Activated CD4-positive, alpha-beta T cell treated with anti-CD3 and anti-CD28 coated beads for 48 hours (primary cell): Measurements from ENCODE around the gene BFSP1.
A peak's percentile ranks its signal among the peaks of the same experiment; 100 is the strongest.

ENCODE experiments used
- DNase-seq: peaks from one replicate; pipeline ENCODE4 v3.0.0-alpha.2; 2020

Gene BFSP1

GRCh38 chr20:17530716-17531664, at the start of gene BFSP1:
BFSP1 (minus strand) TSS chr20:17531379; CDS start chr20:17531329, 50 bp downstream.
- DNase-seq: peak; percentile 64

GRCh38 chr20:17580895-17581294, 49.7 kb upstream of the BFSP1 start:
- no peak for DNase-seq

- DNase-seq: no peak
Observed at GRCh38 chr20:17579369-17580039, 48.3 kb upstream of the BFSP1 start.

- no peak for DNase-seq
Observed at GRCh38 chr20:17576215-17576614, 45.0 kb upstream of the BFSP1 start.

GRCh38 chr20:17573463-17573862, 42.3 kb upstream of the BFSP1 start:
- DNase-seq: no peak

DNA sequence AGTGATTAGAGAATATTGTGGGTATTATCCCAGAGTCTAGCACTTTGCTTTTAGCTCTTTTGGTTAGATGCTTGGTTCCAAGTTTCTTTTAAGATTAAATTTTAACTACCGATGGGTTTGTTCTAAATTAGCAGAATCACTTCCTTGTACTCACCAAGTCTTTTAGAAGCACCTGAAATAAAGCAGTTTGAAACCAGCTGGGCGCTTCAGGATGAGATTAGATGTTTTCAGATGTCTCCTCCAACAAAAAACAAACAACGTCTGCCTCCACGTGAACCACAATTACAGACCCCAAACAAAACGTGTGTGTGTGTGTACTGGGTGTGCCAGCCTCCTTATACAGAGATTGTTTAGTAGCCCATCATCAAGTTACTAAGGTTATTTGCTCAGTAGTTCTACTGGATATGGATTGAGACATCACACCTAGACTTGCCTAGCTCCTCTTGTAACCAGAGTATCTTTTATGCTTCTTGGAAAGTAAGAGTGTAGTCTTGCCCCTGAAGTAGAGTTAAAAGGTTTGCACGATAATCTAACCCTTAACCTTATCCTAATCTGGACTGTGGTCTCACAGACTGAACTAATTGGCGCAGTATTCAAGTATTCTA, 41.0 kb upstream of the BFSP1 start:
- DNase-seq: no peak

GRCh38 chr20:17571153-17571527, 40.0 kb upstream of the BFSP1 start:
- peak; percentile 29 for DNase-seq

GRCh38 chr20:17570347-17571152, 39.4 kb upstream of the BFSP1 start:
- no peak for DNase-seq

DNA sequence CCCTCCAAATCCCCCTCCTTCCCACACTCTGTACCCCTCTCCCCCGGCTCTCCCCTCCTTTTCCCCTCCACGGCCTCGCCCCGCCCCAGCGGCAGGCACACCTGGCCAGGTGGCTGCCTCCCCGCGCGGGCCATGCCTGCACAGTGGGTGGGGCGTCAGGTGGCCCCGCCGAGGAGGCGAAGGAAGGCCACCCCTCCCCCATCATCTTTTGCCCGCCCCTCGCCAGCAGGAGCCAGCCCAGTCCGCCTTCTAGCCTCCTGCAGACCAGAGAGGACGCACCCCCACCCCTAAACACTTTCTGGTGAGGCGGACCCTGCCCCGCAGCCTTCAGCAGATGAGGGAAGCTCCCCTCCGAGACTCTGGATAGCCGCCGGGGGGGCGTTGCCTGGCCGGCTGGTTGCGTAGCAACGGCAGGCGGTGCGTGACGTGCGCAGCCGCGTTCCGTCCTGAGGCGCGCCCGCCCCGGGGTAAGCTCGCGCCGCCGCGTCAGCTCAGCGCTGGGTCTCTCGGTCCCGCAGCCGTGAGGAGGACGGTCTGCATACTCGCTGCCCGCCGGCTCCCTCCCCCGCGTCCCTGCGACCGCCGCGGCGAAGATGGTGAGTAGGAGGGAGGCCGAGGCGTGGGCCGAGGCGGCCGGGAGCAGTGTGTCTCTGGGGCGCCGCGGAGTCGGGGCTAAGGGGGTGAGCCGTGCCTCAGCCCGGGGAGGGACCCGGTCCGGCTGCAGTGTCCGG, 38.6 kb upstream of the BFSP1 start, which contains the start of gene DSTN:
Gene DSTN, plus strand, starts transcription at position 460 of the 731 bp plus-strand sequence. Its CDS starts 134 bp downstream, at position 594.
- peak; percentile 90 for DNase-seq

GRCh38 chr20:17568972-17569521, 37.9 kb upstream of the BFSP1 start:
- DNase-seq: peak; percentile 22

DNA sequence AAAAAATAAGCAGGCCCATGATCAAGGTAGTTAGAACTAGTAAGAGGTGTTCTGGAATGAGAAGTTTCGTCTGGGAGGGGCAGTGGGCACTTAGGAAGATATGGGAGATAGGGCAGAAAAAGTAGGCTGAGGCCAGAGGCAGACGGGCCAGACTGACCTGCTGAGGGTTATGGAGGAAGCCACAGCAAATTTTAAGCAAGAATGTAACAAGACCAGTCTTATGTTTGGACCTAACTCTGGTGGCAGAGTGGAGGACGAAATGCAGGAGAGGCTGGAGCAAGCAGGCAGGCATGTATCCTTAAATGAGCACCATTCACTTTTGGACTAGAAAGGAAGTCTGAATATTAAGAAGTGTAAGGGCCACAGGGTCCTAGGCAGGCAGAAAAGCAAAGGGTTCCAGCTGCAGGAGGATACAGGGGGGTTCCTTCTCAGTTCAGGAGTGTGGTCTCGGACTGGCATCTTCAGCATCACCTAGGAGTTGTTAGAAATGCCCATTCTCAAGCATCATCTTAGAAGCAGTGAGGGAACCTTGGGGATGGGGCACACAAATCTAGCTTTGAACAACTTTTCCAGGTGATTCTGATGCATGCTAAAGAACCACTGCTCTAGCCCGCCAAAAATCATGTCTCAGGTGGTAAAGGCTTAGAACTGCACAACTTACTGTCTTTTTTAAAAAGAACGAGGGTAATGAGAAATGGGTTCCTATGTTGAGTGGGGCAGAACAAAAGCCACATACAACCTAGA, 37.0 kb upstream of the BFSP1 start:
- DNase-seq: no peak

- no peak for DNase-seq
Observed at GRCh38 chr20:17566345-17566744, 35.2 kb upstream of the BFSP1 start.

DNA sequence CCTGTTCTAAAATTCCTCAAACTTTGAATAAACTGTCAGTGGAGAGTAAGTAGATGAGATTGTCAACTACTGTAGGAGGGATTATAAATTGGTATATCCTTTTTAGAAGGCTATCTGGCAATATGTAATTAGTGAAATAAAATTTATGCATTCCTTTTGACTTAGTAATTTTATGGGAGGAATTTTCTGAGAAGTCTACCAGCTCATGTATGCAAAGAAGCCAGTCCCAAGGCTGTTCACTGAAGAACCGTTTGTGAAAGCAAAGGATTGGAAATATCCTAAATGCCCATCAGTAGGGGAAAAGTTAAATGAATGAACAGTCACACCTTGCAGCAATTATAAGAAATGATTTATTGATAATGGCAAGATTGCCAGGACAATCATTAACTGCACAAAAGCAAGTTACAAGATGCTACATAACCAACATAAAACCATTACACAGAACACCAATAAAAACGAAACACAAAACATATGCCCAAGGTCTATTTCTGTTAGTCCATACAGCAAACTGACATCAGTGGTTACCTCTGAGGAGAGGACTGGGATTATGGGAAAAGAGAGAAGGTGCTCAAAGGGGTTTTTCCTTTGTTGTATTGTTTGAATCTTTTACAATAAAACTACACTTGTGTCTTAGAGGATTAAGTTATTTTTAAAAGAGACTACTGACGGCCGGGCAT, 34.1 kb upstream of the BFSP1 start:
- no peak for DNase-seq

DNA sequence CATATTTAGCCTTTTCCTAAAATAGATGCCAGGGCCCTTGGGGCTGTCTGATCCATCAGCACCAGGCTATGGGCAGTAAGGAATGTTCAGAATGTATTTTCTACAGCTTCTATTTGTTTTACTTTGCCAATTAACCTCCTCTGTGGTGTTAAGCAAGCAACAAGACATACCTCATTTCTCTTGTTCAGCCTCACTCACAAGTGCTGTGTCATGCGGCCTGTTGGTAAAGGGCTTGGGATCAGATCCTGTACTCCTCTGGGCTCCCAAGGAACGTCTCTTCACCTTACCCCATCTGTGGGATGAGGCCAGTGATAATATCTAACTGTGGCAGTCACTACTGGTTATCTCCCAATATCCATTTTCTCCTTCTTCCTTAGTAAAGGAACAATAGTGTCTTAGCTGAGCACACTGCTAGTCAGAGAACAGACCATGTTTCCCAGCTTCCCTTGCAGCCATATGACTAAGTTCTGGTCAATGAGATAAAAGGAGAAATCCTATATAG, 31.7 kb upstream of the BFSP1 start:
- no peak for DNase-seq

- DNase-seq: peak; percentile 27
Observed at GRCh38 chr20:17560344-17561074, 29.3 kb upstream of the BFSP1 start.

GRCh38 chr20:17559338-17559737, 28.2 kb upstream of the BFSP1 start:
- DNase-seq: no peak

GRCh38 chr20:17558941-17559304, 27.7 kb upstream of the BFSP1 start:
- DNase-seq: no peak

- peak; percentile 55 for DNase-seq
Observed at GRCh38 chr20:17558154-17558940, 27.2 kb upstream of the BFSP1 start.

- DNase-seq: no peak
Observed at GRCh38 chr20:17557675-17558006, 26.5 kb upstream of the BFSP1 start.
